CD4-positive, alpha-beta memory T cell (primary cell): ENCODE results near the gene MINK1. TPM values are rescaled to one million over a fixed set of nuclear protein-coding genes. Genes with fewer than 3 reads are reported as not detected.

Source experiments
- CTCF ChIA-PET: fragments of 350-600 bp; sonication (Branson Sonifier 250); formaldehyde crosslinking; loops from one replicate; lab custom pipeline; 2021; ENCODE audit warnings: inconsistent platforms; ENCODE audit not compliant: partially characterized antibody; lab: Charles Lee
- POLR2A ChIA-PET: fragments of 350-600 bp; sonication (Branson Sonifier 250); formaldehyde crosslinking; loops from one replicate; lab custom pipeline; 2021; ENCODE audit not compliant: partially characterized antibody; lab: Charles Lee
- DNase-seq, 5 donors: peaks; one replicate each; pipeline versions ENCODE4 v3.0.0 to v3.0.0-alpha.2; 2020 to 2022; ENCODE audit warnings: mixed read lengths in 1 of 5
- H3K27ac ChIP-seq: one replicate; pipeline ENCODE4 v1.7.0; 2013; ENCODE audit warnings: low read depth, low read length
- H3K27me3 ChIP-seq: 2 replicates; pipeline ENCODE4 v1.7.0; 2013; ENCODE audit warnings: mild to moderate bottlenecking, low read length, moderate library complexity; ENCODE audit not compliant: insufficient read depth
- H3K36me3 ChIP-seq: 2 replicates; pipeline ENCODE4 v1.7.0; 2013; ENCODE audit warnings: mild to moderate bottlenecking, low read length, moderate library complexity; ENCODE audit not compliant: insufficient read depth
- H3K4me1 ChIP-seq: 2 replicates; pipeline ENCODE4 v1.7.0; 2013; ENCODE audit warnings: mild to moderate bottlenecking, low read length, moderate library complexity; ENCODE audit not compliant: insufficient read depth
- H3K4me3 ChIP-seq, 2 donors: one replicate each; pipeline ENCODE4 v1.7.0; 2013; ENCODE audit warnings: low read length in 2 of 2, mild to moderate bottlenecking in 1 of 2
- H3K9me3 ChIP-seq, 2 donors: one replicate each; pipeline ENCODE4 v1.7.0; 2013; ENCODE audit warnings: low read length in 2 of 2, control low read depth in 1 of 2; ENCODE audit not compliant: control insufficient read depth in 1 of 2
- H3K27ac Mint-ChIP-seq, 7 donors: one replicate each; pipeline ENCODE4 v1.8.0; 2020 to 2021; ENCODE audit warnings: mixed read lengths in 7 of 7, mild to moderate bottlenecking in 6 of 7, inconsistent platforms in 3 of 7, moderate library complexity in 3 of 7
- H3K27me3 Mint-ChIP-seq, 2 donors: one replicate each; pipeline ENCODE4 v1.8.0; 2020 to 2021; ENCODE audit warnings: mixed read lengths in 2 of 2
- H3K36me3 Mint-ChIP-seq, 2 donors: one replicate each; pipeline ENCODE4 v1.8.0; 2020 to 2021; ENCODE audit warnings: mixed read lengths in 2 of 2, inconsistent platforms in 1 of 2, mild to moderate bottlenecking in 1 of 2
- H3K4me1 Mint-ChIP-seq, 4 donors: one replicate each; pipeline ENCODE4 v1.8.0; 2020 to 2021; ENCODE audit warnings: mixed read lengths in 4 of 4, mild to moderate bottlenecking in 1 of 4
- H3K4me3 Mint-ChIP-seq, 8 donors: one replicate each; pipeline ENCODE4 v1.8.0; 2020 to 2021; ENCODE audit warnings: mixed read lengths in 8 of 8, mild to moderate bottlenecking in 7 of 8, moderate library complexity in 6 of 8, inconsistent platforms in 3 of 8
- H3K9me3 Mint-ChIP-seq, 8 donors: one replicate each; pipeline ENCODE4 v1.8.0; 2020 to 2021; ENCODE audit warnings: mixed read lengths in 8 of 8, mild to moderate bottlenecking in 5 of 8, inconsistent platforms in 3 of 8, moderate library complexity in 1 of 8
- intact Hi-C: fragments of 100-400 bp; cut with micrococcal nuclease; formaldehyde crosslinking; loops from one replicate; pipeline ENCODE4 v1.15.1; 2023
- polyA plus RNA-seq, 2 donors: library from polyadenylated mRNA; unstranded; fragments of 300-500 nt; fragmentation: Illumina TruSeq; gene quantifications; one replicate each; pipeline ENCODE4 v1.2.3, GENCODE V29; 2021
- total RNA-seq, 2 experiments: library from RNA; stranded (reverse); gene quantifications; one replicate each; pipeline ENCODE4 v1.2.3, GENCODE V29; 2021

Gene MINK1
- total and polyA plus RNA-seq, 4 experiments from 2014 or later, result 4.3 to 139 (median 88.6) TPM

DNA sequence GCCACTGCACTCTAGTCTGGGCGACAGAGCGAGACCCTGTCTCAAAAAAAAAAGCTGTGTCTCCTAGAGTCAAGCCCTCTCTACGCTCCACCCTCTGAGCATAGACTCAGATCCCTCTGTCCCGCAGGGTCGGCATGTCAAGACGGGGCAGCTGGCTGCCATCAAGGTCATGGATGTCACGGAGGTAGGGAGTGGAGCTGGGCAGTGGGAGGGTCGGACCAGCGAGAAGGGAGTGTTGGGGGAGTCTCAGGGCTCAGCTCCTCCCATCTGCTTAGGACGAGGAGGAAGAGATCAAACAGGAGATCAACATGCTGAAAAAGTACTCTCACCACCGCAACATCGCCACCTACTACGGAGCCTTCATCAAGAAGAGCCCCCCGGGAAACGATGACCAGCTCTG is 47.7 kb downstream of the MINK1 start:
- Mint-ChIP-seq H3K36me3 (peaks cover 17 to 46% of the 10 kb centered on the region in 2 donors), H3K9me3 (no peaks in the 10 kb centered on the region), H3K27me3 (no peaks in the 10 kb centered on the region), H3K4me1 (peaks cover 0 to 3% (median 3%) of the 10 kb centered on the region in 4 donors), H3K4me3 (no peak overlapping the region), H3K27ac (peak overlapping the region in 1 of 7 donors; percentile 6)
- CTCF ChIA-PET, result interaction anchor here (1.0 to 3.8 kb wide), 6 partner anchors 43 to 171 kb away, joined by 3 to 19 read pairs (median 6); partner anchors contain the start of genes ARRB2 and MED11
- intact Hi-C loops, result loop anchor here (5.0 to 10.0 kb wide), 2 partner anchors 46 to 74 kb away; partner anchors contain the start of genes MINK1 and PLD2
- Histone ChIP-seq H3K27ac (no peak overlapping the region), H3K9me3 (no peaks in the 10 kb centered on the region), H3K27me3 (no peaks in the 10 kb centered on the region), H3K36me3 (peaks cover 31% of the 10 kb centered on the region), H3K4me1 (no peaks in the 10 kb centered on the region), H3K4me3 (no peak overlapping the region)
- DNase-seq, result no peak
- POLR2A ChIA-PET, result interaction anchor here (0.9 to 2.0 kb wide), 3 partner anchors 14 to 174 kb away, joined by 3 to 11 read pairs (median 4); partner anchors contain the start of gene ARRB2

DNA sequence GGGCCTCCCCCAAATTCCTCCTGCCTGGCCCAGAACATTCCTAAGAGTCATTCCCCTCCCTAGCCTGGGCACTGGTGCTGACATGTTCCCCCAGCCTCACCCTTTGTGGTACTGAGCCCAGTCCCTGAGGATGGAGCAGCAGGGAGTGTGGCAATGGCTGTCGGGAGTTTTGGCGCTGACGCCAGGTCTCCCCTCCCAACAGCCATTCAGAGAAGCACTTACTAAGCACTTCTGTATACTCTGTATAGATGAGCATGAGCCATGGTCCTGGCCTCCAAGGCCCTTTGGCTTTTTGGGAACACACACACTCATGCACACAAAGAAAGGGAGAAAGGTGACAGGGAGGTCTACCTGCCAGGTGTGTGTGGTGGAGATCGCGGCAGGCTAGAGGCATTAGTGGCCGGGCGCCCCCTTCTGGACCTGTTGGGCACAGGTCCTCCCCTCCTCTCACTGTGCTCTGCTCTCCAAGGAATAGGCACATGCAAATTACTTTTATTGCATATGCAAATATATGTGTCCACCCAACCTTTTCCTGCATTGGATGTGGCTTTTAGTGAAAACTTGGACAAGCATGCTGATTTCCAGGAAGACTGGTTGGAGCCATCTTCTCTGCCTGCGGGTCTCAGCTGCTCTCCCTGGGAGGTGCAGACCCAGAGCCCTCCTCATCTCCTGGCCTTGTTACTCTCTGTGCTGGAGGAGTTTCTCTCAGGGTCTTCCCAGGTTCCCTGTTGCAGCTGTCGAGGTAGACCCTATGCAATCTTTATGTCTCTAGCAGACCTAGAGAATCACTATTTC is 48.8 kb downstream of the MINK1 start:
- Mint-ChIP-seq H3K27me3 (no peaks in the 10 kb centered on the region), H3K9me3 (no peaks in the 10 kb centered on the region), H3K4me3 (no peak overlapping the region), H3K4me1 (peaks cover 0 to 3% (median 0%) of the 10 kb centered on the region in 4 donors), H3K36me3 (peaks cover 23 to 54% of the 10 kb centered on the region in 2 donors), H3K27ac (peak overlapping the region in 2 of 7 donors; percentile 29 to 37)
- ChIA-PET POLR2A (interaction anchor here (0.6 to 2.2 kb wide), 4 partner anchors 92 to 313 kb away, joined by 3 to 11 read pairs (median 6); partner anchors contain the start of gene ARRB2), CTCF (interaction anchor here (0.6 to 3.8 kb wide), 8 partner anchors 44 to 173 kb away, joined by 3 to 19 read pairs (median 6); partner anchors contain the start of genes ARRB2 and MED11)
- Histone ChIP-seq H3K4me3 (no peak overlapping the region), H3K27ac (no peak overlapping the region), H3K36me3 (peaks cover 41% of the 10 kb centered on the region), H3K9me3 (no peaks in the 10 kb centered on the region), H3K4me1 (no peaks in the 10 kb centered on the region), H3K27me3 (no peaks in the 10 kb centered on the region)
- intact Hi-C loops, result loop anchor here (1.0 to 10.0 kb wide), 5 partner anchors 47 to 172 kb away; partner anchors contain the start of genes ARRB2, CXCL16, MED11 and MINK1
- peak in 4 of 5 donors; percentile 64 to 69 (median 65) for DNase-seq

DNA sequence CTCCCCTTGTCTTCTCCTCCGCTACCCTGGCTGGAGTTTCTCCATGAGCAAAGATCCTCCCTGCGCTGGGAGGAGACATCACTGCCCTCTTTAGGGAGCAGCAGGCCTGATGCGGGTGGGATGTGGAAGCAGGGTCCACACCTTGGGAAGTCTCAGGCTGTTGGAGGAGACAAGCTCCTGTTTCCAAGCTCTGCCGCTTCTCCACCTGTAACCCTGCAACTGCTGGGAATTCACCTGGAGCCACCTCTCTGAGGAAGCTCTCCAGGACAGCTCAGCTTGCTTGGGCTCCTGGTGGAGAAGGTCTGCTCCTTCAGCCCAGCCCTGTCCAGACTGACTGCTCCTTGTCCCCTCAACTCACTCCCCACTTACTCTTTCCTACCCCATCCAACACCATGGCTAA is 51.3 kb downstream of the MINK1 start:
- POLR2A ChIA-PET, result interaction anchor here (1.6 kb wide), 1 partner anchor 175 kb away, joined by 5 read pairs; no protein-coding TSS in a partner anchor
- Mint-ChIP-seq H3K27me3 (no peaks in the 10 kb centered on the region), H3K4me1 (peaks cover under 1 to 6% (median 2%) of the 10 kb centered on the region in 4 donors), H3K9me3 (no peaks in the 10 kb centered on the region), H3K4me3 (no peak overlapping the region), H3K27ac (no peak overlapping the region), H3K36me3 (peaks cover 29 to 56% of the 10 kb centered on the region in 2 donors)
- H3K27me3 ChIP-seq, result no peaks in the 10 kb centered on the region
- peaks cover 41% of the 10 kb centered on the region for H3K36me3 ChIP-seq
- no peaks in the 10 kb centered on the region for H3K9me3 ChIP-seq
- CTCF ChIA-PET, result interaction anchor here (0.7 to 0.8 kb wide), 3 partner anchors 174 to 180 kb away, joined by 3 read pairs; partner anchors contain the start of gene ARRB2
- H3K4me3 ChIP-seq, result no peak overlapping the region
- H3K27ac ChIP-seq, result no peak overlapping the region
- intact Hi-C loops, result loop anchor here (5.0 to 10.0 kb wide), 2 partner anchors 50 to 77 kb away; partner anchors contain the start of genes MINK1 and PLD2
- H3K4me1 ChIP-seq, result no peaks in the 10 kb centered on the region
- DNase-seq, result no peak

DNA sequence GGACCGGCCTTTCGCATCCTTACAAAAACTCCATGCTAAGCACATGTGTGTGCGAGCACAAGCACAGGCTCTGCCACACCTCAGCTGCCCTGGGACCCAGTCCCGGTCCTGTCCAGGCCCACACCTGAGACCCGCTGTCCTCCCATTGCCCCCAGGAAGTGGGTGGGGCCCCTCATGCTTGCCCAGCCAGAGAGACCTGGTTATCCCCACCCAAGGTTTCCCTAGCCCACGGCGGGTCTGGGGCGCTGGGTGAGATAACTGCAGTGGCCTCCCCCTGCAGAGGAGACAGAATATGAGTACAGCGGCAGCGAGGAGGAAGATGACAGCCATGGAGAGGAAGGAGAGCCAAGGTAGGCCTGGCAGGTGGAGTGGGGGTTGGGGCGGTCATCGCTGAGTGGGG is 53.7 kb downstream of the MINK1 start:
- no peaks in the 10 kb centered on the region for H3K9me3 Mint-ChIP-seq

DNA sequence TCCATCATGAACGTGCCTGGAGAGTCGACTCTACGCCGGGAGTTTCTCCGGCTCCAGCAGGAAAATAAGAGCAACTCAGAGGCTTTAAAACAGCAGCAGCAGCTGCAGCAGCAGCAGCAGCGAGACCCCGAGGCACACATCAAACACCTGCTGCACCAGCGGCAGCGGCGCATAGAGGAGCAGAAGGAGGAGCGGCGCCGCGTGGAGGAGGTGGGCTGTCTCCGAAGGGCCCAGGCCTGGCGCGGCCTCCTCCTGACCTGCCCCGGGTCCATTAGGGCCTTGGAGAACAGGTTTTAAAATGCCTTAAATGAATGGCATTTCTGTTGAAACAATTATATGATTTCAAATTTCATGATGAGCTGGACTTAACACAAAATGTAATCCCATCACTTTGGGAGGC is 54.4 kb downstream of the MINK1 start:
- no peaks in the 10 kb centered on the region for H3K27me3 Mint-ChIP-seq
- Histone ChIP-seq H3K27ac (no peak overlapping the region), H3K4me3 (no peak overlapping the region), H3K4me1 (no peaks in the 10 kb centered on the region), H3K27me3 (no peaks in the 10 kb centered on the region), H3K36me3 (peaks cover 57% of the 10 kb centered on the region), H3K9me3 (no peaks in the 10 kb centered on the region)
- peaks cover 0 to 6% (median 2%) of the 10 kb centered on the region in 4 donors for H3K4me1 Mint-ChIP-seq
- H3K36me3 Mint-ChIP-seq, result peaks cover 33 to 48% of the 10 kb centered on the region in 2 donors
- no peak for DNase-seq
- intact Hi-C loops, result loop anchor here (10.0 kb wide), 1 partner anchor 53 kb away; the partner anchor contains the start of gene MINK1
- POLR2A ChIA-PET, result interaction anchor here (0.8 to 4.9 kb wide), 4 partner anchors 11 to 178 kb away, joined by 3 to 28 read pairs (median 8); partner anchors contain the start of genes ARRB2 and C17orf107
- CTCF ChIA-PET, result interaction anchor here (1.1 to 7.3 kb wide), 4 partner anchors 9 to 179 kb away, joined by 3 to 50 read pairs (median 14); partner anchors contain the start of genes ARRB2 and GLTPD2
- H3K27ac Mint-ChIP-seq, result no peak overlapping the region
- no peak overlapping the region for H3K4me3 Mint-ChIP-seq
- no peaks in the 10 kb centered on the region for H3K9me3 Mint-ChIP-seq

More for the DNA sequence above, 53.7 kb downstream of the MINK1 start:
- H3K27me3 Mint-ChIP-seq, result no peaks in the 10 kb centered on the region
- peaks cover 0 to 6% (median 2%) of the 10 kb centered on the region in 4 donors for H3K4me1 Mint-ChIP-seq
- Histone ChIP-seq H3K4me3 (no peak overlapping the region), H3K4me1 (no peaks in the 10 kb centered on the region), H3K27me3 (no peaks in the 10 kb centered on the region), H3K36me3 (peaks cover 52% of the 10 kb centered on the region), H3K9me3 (no peaks in the 10 kb centered on the region), H3K27ac (no peak overlapping the region)
- peak overlapping the region in 2 of 7 donors; percentile 40 to 57 for H3K27ac Mint-ChIP-seq
- POLR2A ChIA-PET, result interaction anchor here (0.8 kb wide), 1 partner anchor 175 kb away, joined by 3 read pairs; no protein-coding TSS in a partner anchor
- H3K4me3 Mint-ChIP-seq, result no peak overlapping the region
- DNase-seq, result no peak
- H3K36me3 Mint-ChIP-seq, result peaks cover 37 to 50% of the 10 kb centered on the region in 2 donors
- CTCF ChIA-PET, result interaction anchor here (7.3 kb wide), 1 partner anchor 179 kb away, joined by 50 read pairs; the partner anchor contains the start of gene ARRB2
- intact Hi-C loops, result loop anchor here (10.0 kb wide), 1 partner anchor 52 kb away; the partner anchor contains the start of gene MINK1

DNA sequence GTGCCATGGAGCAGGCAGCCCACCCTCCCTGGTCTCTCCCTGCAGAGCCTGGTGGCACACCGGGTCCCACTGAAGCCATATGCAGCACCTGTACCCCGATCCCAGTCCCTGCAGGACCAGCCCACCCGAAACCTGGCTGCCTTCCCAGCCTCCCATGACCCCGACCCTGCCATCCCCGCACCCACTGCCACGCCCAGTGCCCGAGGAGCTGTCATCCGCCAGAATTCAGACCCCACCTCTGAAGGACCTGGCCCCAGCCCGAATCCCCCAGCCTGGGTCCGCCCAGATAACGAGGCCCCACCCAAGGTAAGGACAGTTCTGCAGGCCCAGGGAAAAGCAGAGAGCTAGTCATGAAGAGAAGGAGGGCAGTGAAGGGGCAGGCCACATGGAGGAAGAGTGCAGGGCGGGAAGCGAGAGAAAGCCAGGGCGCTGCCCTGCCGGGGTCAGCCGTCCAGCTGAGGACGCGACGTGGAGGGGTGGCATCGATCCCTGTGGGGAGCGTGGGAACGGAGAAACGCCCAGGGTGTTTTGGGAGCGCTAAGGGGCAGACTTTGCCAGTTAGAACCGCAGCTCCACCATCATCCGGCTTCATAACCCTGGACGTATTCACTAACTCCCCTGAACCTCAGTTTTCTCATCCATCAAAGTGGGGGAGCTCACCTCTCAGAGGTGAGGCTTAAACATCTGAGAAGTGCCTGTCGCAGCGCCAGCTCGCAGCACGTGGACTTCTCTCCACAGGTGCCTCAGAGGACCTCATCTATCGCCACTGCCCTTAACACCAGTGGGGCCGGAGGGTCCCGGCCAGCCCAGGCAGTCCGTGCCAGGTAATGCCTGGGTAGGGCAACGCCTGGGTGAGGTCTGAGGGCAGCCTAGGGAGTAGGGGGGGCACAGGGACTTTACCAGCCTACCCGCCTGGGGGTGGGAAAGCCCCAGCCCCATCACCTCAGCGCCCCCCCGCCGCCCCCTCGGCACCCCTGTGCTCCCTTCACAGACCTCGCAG is 58.6 kb downstream of the MINK1 start:
- Histone ChIP-seq H3K9me3 (no peaks in the 10 kb centered on the region), H3K4me1 (no peaks in the 10 kb centered on the region), H3K36me3 (peaks cover 65% of the 10 kb centered on the region), H3K4me3 (no peak overlapping the region), H3K27me3 (no peaks in the 10 kb centered on the region), H3K27ac (no peak overlapping the region)
- POLR2A ChIA-PET, result interaction anchor here (0.6 to 4.9 kb wide), 6 partner anchors 7 to 188 kb away, joined by 3 to 28 read pairs (median 8); partner anchors contain the start of genes ARRB2, C17orf107, CHRNE and PELP1
- DNase-seq, result no peak
- Mint-ChIP-seq H3K27ac (no peak overlapping the region), H3K9me3 (no peaks in the 10 kb centered on the region), H3K4me3 (no peak overlapping the region), H3K36me3 (peaks cover 35 to 56% of the 10 kb centered on the region in 2 donors), H3K4me1 (peaks cover 0 to 6% (median 2%) of the 10 kb centered on the region in 4 donors), H3K27me3 (no peaks in the 10 kb centered on the region)
- intact Hi-C loops, result no loop called here
- CTCF ChIA-PET, result interaction anchor here (1.3 to 7.3 kb wide), 5 partner anchors 11 to 188 kb away, joined by 3 to 50 read pairs (median 4); partner anchors contain the start of genes ARRB2, CHRNE and PELP1
